NCI-H2196 (cell line): ENCODE results near the gene PCBP2.

Experiments used
- DNase-seq: peaks from one replicate; lab custom pipeline; 2025; ENCODE audit not compliant: unreplicated experiment; lab: John Stamatoyannopoulos, UW

The PCBP2 gene

DNA sequence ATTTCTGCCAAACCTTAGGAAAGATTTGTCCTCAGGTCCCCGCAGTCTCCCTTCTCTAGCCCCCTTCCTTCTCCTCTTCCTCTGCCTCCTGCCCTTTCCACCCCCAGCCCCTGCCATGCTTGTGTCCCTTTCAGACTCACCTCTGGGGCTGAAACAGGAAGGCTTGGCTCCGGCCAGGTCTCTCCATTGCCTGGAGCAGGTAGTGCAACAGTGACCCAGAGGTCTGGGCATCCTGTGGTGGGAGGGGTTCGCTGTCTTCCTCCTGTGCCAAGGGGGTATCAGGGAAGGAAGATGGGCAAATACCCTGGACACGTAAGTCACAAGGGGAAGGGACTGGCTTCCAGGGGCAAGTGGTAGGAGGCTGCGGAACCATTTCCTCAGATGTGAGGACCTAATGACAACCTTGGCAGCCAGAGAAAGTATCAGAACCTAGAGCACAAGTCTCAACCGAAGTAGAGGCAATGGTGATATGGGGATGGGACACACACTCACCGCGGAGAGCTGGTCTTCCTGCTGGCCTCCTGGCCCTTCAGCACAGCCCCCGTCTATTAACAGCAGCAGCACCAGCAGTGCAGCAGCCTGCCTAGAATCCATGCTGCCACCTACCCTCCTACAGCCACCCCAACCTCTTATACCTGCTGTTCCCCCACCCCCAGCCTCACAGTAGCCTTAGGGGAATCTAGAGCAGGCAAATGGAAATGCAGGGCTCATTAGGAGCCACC is 55.1 kb downstream of the PCBP2 start, which contains the start of gene NPFF:
TSS of gene NPFF (minus strand) at position 604 of the 722 bp plus-strand sequence. CDS start at position 594, 10 bp downstream.
- DNase-seq = no peak

GRCh38 chr12:53507603-53507885 is 55.6 kb downstream of the PCBP2 start:
- DNase-seq = no peak

GRCh38 chr12:53508534-53509170 is 56.8 kb downstream of the PCBP2 start:
- DNase-seq = peak; percentile 87

DNA sequence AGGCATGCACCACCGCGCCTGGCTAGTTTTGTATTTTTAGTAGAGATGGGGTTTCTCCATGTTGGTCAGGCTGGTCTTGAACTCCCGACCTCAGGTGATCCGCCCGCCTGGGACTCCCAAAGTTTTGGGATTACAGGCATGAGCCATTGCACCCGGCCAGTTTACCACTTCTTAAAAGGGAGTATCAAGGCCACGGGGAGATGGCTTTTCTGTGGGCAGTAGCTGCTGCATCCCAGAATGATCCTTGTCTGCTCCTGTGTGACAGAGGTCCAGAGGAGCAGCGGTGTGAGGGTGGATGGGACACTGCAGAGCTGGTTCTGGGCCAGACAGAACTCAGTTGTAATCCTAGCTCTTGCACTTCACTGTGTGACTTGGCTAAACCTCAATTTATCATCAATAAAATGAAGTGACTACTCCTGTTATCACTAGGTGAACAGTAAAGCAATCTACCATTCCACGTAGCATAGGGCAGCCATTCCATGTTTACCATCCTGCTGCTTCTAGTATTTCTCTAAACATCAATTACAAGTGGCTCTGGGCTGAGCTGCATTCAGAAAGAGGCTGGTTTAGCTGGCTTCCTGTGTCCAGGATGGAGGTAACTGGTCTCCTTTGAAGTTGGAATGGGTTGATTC is 58.4 kb downstream of the PCBP2 start:
- peak; percentile 15 for DNase-seq

DNA sequence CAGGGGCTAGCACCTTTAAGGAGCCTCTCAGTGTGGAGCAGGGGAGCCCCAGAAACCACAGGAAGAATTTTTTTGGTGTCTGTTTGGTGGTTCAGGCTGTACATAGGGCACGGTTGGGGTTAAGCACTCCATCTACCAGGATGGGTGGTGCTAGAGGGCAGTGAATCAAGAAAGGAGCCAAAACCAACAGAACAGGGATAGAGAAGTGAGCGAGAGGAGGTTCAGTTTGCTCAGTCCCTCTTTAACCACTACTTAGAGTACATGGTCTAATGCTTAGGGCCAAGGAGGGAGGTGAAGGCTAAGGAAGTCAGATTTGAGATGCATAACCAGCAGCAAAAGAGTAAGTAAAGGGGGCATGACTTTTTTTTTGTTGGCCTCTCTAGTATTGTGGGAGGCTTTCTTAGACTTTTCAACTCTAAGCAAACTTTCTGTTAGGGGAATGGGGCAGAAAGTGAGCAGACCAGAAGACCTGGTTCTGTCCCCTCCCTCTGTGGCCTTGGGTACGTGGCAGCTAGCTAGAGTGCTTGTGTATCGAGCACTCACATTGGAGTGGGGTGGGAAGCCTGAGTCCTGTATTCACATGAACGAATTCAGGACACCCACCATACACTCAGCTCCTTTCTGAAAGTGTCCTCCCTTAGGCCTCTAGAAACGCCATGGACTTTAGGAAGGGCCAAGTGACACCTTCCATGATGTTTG is 62.0 kb downstream of the PCBP2 start:
- no peak for DNase-seq

DNA sequence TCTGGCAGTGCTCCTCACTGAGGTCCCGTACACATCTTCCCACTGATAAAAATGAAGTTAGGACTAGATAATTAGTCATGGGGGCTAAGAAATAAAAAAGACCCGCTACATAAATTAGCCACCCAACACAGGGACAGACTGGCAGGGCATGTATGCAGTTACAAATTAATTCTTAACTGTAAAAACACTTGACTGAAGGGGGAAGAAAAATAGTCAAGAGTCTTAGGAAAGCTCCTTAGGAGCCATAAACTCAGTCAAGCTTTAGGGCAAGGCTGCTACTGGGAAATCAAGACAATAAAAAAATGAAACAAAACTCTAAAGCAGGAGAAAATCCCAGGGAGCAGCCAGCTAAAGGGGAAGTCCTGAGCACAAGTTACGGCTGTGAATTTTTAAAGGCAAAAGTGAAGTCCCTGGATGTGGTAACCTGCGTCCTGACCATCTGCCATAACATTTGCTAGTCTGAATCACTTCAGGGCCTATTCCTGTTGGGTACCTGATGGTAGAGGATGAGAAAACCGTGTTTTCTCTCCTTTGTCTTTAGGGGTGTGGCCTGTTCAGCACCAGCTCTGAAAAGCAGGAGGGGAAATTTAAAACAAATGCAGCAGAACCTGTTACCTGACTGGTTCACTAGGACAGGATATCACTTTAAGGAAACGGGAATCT is 62.9 kb downstream of the PCBP2 start:
- DNase-seq = no peak

GRCh38 chr12:53515291-53515680 is 63.4 kb downstream of the PCBP2 start:
- DNase-seq = no peak

DNA sequence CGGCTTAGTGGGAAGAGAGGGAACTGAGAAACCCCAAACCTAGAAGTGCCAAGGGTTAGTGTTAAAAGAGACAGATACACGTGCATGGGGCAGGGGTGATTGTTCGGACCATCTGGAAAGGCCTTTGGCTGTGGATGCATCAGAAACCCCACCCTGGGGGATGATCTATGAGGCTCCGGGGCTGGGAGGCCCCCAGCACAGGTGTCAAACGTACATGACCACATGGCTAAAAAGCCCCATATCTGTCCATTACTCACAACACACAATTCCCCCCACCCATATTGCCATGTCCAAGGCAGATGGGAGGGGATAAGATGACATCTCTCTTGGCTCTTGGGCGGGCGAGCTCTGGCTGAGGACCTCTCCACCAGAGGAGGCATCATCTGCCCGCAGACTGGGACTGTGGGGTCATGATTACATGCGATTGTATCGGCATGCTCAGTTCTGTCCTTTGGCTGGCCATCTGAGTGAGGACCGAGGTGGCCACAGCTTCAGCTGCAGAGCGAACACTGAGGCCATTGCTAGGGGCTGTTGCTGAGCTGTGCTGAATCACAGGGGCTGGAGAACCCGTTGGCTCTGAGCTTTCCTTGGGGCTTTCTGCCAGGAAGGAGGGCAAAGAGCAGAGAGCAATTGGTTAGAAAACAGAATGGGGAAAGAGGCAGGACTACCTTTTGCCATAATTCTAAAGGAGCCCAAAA is 65.0 kb downstream of the PCBP2 start:
- DNase-seq = no peak

DNA sequence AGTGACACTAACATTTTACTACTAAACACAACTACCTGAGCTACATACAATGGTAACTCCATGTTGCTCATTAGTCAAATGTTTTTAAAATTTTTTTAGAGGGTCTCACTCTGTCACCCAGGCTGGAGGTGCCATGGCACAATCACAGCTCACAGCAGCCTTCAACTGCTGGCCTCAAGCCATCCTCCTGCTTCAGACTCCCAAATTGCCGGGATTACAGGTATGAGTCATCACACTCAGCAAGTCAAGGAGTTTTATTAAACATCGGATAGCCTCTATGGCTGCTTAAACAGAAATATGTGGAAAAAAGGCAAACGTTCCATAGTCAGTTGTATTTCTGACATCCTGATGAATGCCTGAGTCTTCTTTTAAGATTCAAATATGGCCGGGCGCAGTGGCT is 66.5 kb downstream of the PCBP2 start:
- DNase-seq = no peak

- DNase-seq = no peak
Measured at GRCh38 chr12:53523131-53523530, 71.2 kb downstream of the PCBP2 start.

GRCh38 chr12:53524476-53524875 is 72.6 kb downstream of the PCBP2 start:
- no peak for DNase-seq

DNA sequence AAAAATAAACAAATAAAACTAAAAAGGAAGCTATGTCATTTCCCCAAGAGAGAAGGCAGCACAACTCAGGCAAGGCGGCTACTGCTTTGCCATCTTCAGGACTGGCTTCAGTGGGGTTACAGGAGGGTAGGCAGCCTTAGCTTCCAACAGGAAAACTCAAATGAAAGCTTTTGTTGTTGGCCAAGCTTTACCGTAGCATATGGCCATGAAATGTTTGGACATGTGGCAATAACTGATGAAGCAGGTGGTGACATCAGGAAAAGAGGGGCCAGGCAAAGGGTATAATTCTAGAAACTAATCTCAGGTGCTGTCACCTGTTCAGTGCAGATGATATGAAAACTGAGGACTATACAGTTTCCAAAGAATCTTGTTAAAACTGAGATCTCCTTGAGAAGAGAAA is 78.2 kb downstream of the PCBP2 start:
- no peak for DNase-seq
